HG03108 (cell line): Measurements from ENCODE around the gene ADPRM.
A peak's percentile ranks its signal among the peaks of the same experiment; 100 is the strongest.
"Not testable (repeated sequence)": the region's sequence is repeated elsewhere in the genome, so short reads cannot be mapped to it uniquely, and the experiment has no call there.

ENCODE experiments used
- ATAC-seq: cut with Tn5 transposase; IDR thresholded peaks from one replicate; pipeline ENCODE4 v1.9.1; 2021; ENCODE audit warnings: moderate library complexity; ENCODE audit not compliant: unreplicated experiment

ADPRM gene

GRCh38 chr17:10697092-10698081 is at the start of gene ADPRM, which contains the start of gene SCO1:
TSS of gene ADPRM (plus strand) at chr17:10697594. CDS start at chr17:10704927, 7,333 bp downstream.
TSS of gene SCO1 (minus strand) at chr17:10697533. CDS start at chr17:10697507, 26 bp downstream.
- ATAC-seq, result peak; percentile 94

GRCh38 chr17:10648381-10648780 is 49.0 kb upstream of the ADPRM start:
- no peak for ATAC-seq

GRCh38 chr17:10648956-10649355 is 48.4 kb upstream of the ADPRM start:
- ATAC-seq, result no peak

- no peak for ATAC-seq
Measured at GRCh38 chr17:10649602-10650001, 47.8 kb upstream of the ADPRM start.

- ATAC-seq, result no peak
Measured at GRCh38 chr17:10651927-10652326, 45.5 kb upstream of the ADPRM start.

GRCh38 chr17:10652984-10653659 is 44.3 kb upstream of the ADPRM start:
- ATAC-seq, result no peak

DNA sequence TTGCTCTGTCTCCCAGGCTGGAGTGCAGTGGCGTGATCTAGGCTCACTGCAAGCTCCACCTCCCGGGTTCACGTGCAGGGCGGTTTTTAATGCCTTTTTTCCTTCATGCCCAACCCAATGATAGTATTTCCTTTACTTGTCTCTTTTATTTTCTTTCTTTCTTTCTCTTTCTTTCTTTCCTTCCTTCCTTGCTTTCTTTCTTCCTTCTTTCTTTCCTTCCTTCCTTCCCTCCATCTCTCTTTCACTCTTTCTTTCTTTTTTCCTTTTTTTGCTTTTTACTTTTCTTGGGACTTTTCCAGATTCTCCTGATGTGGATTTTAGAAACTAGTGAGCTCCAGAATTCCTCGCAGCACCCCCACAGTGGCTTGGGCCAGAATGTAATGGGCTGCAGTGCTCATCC is 43.4 kb upstream of the ADPRM start:
- ATAC-seq, result no peak

GRCh38 chr17:10657148-10657547 is 40.2 kb upstream of the ADPRM start, which contains the start of gene MYH3:
TSS of gene MYH3 (minus strand) at chr17:10657309. CDS start at chr17:10655064, 2,245 bp downstream.
- ATAC-seq, result no peak

- no peak for ATAC-seq
Measured at GRCh38 chr17:10657879-10658278, 39.5 kb upstream of the ADPRM start.

GRCh38 chr17:10661437-10661836 is 36.0 kb upstream of the ADPRM start:
- no peak for ATAC-seq

DNA sequence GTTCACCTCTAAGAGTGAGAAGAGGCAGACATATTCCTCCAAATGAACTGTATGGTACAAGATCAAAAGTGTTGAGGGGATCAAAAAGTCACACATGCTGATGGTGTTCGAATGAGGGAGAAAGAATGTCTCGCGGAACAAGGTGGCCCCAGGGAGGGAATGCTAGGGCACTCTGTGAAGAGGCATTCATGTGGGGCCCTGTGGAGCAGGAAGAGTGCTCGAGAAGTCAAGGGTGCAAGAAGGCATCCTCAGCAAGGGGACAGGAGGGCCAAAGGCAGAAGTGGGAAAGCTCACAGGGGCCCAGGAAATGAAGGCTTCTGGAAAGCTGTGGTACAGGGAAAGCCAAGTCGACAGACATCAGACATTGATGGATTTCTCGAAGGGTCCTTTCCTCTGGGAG is 34.2 kb upstream of the ADPRM start:
- no peak for ATAC-seq

DNA sequence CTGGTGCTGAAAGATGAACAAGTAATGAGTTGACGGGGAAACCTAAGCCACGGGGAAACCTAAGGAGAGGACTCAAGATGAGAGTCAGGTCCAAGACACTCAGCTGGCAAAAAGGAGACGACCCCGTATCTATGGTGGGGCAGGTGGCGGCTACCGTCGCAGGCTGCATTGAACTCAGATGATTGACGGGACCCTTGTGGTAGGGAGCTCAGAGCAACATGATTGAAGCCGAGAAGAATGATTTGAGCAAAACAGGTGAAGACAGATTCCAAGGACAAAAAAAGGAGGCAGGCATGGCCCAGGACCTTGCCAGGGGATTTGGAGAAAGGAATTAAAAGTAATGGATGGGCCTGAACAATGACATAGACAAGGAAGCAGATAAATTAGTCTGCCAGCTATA is 32.8 kb upstream of the ADPRM start:
- no peak for ATAC-seq

DNA sequence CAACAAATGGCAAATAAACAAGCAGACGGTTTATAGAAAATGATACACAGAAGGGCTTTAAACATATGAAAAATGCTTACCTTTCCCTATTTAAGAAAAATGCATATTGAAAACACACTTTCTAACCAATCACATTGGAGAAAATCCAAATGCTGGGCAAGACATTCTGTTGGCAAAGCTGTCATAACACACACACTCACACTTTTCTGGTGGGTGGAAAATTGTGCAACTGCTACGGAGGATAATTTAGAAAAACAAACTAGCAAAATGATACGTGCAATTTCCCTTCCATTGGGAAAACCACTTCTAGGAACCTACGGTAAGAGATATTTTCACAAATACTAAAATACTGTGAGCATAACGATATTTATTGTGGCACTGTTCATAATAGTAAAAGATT is 30.5 kb upstream of the ADPRM start:
- ATAC-seq, result no peak

DNA sequence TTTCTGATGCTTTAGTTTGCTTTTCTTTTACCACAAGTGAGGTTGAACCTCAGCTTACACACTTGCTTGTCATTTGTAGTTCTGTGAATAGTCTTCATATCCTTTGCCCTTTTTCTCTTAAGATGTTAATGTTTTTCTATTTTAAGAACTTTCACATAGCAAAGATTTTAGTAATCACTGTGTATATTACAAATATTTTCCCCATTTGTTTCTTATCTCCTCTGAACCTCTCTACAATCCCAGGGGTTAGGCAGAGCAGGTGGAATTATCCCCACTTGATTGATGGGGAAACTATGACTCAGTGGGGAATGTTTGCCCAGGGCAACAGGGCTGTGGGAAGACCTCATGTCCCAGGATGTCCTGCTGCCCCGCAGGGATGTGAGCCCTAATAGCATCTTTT is 28.6 kb upstream of the ADPRM start:
- ATAC-seq, result no peak

DNA sequence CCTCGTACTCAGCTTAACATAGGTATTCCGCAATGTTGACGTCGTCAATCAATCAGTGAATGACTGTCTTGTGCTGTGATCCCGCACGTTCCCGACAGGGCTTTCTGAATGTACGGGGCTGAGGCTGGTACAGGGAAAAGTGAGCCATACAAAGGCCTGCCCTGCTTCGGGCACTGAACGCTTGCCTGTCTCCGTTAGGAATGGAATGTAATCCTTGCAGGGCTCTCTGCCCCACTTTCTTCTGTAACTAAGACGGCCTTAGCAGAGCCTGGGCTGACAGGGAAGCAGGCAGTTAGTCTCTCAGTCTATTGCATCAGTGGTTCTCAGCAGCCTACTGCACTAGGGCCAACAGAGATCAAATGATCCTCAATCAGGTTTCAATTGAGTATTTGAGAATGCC is 24.1 kb upstream of the ADPRM start:
- no peak for ATAC-seq

GRCh38 chr17:10674704-10675103 is 22.7 kb upstream of the ADPRM start:
- ATAC-seq, result no peak

DNA sequence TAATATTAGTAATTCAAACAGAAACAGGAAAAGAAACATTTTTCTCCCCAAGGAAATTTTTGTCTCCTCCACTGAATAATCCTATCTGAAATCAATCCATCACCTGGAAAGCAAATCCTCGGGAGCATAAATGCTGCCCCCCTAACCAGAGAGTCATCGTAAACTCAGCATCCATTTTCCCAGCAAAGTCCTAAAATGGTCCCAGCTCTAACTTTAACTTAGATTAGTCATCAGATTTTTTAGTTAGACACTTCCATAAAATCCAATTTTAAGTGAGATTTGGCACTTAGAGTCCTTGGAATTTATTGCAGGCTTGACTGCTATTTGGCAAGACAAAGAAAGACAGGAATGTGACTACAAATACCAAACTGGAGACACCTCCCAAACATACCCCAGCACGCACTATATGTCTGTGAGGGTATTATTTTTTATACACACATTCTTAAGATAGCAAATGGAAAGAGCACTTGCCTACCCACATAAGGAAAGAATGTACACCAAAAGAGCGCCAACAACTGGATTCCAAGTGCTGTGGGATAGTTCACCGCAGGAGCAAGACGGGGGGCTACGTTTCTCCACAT is 15.4 kb upstream of the ADPRM start:
- no peak for ATAC-seq

DNA sequence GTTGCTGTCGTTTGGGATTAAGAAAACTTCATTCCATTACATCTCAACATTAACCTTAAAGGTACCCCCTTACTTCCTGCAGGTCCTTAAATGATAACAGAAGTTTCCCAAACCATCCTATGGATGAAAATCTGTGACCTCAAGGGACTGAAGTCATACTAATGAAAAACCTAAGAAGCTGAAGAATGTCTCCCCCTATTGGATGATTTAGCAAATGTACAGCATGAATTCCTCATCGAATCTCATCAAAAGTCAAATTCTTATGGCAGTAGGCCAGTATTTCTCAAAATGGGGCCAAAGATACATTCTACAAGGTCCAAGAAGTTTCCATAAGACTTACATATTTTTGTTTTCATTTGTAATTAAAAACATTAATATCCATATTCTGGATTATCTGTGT is 13.5 kb upstream of the ADPRM start:
- no peak for ATAC-seq

- ATAC-seq, result no peak
Measured at GRCh38 chr17:10687499-10687898, 9.9 kb upstream of the ADPRM start.

- not testable (repeated sequence) for ATAC-seq
Measured at GRCh38 chr17:10695875-10696407, 1.5 kb upstream of the ADPRM start.
